ENCODE results near the gene LOXL3. TPM values are rescaled to one million over a fixed set of nuclear protein-coding genes. Genes with fewer than 3 reads are reported as not detected.

Gene LOXL3
- total RNA-seq, 2 donors from 2014 or later, result 1.3 to 10.7 TPM

DNA sequence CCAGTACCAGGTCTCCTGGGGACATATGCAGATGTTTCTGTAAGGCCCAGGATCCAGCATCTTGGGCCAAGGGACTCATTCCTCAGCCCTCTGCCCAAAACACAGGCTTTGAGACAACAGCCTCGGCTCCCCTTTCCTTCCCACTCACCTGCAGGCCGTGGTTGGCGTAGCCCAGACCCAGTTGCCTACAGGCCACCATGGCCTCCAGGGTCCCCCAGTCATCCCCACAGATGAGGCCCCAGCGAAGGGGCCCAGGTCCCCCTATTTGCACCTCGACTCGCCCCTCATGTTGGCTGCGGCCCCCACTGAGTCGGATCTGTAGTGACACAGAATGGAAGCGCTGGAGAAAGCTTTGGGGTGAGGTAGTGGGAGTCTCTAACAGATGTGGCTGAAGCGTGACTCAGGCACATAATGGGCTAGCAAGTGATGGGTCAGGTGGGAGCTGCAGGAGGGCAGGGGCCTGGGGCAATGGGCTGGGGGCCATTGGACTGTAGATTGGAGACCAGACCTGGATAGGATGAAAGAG lies 18.2 kb downstream of the LOXL3 start:
- no peaks in the 10 kb centered on the region for H3K27me3 ChIP-seq (replicated peaks; ENCODE audit: insufficient read depth)
- DNase-seq (ENCODE audit: low spot score), result no peak
- TF ChIP-seq POLR2AphosphoS5 (IDR thresholded peaks at IDR 0.05) (no peak), POLR2A (IDR thresholded peaks at IDR 0.05) (no peak)
- TF ChIP-seq, protein P1, sequence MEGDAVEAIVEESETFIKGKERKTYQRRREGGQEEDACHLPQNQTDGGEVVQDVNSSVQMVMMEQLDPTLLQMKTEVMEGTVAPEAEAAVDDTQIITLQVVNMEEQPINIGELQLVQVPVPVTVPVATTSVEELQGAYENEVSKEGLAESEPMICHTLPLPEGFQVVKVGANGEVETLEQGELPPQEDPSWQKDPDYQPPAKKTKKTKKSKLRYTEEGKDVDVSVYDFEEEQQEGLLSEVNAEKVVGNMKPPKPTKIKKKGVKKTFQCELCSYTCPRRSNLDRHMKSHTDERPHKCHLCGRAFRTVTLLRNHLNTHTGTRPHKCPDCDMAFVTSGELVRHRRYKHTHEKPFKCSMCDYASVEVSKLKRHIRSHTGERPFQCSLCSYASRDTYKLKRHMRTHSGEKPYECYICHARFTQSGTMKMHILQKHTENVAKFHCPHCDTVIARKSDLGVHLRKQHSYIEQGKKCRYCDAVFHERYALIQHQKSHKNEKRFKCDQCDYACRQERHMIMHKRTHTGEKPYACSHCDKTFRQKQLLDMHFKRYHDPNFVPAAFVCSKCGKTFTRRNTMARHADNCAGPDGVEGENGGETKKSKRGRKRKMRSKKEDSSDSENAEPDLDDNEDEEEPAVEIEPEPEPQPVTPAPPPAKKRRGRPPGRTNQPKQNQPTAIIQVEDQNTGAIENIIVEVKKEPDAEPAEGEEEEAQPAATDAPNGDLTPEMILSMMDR (IDR thresholded peaks at IDR 0.05), result no peak
- H3K4me1 ChIP-seq (replicated peaks), result no peaks in the 10 kb centered on the region
- intact Hi-C loops (cut with DNase I), result no loop called here
- no peaks in the 10 kb centered on the region for H3K36me3 ChIP-seq
- no peak overlapping the region for H3K4me3 ChIP-seq
- no peak overlapping the region for H3K27ac ChIP-seq
- WGBS, result 89% methylated on average over 10 of the region's 10 CpGs
- H3K9me3 ChIP-seq, result no peaks in the 10 kb centered on the region

DNA sequence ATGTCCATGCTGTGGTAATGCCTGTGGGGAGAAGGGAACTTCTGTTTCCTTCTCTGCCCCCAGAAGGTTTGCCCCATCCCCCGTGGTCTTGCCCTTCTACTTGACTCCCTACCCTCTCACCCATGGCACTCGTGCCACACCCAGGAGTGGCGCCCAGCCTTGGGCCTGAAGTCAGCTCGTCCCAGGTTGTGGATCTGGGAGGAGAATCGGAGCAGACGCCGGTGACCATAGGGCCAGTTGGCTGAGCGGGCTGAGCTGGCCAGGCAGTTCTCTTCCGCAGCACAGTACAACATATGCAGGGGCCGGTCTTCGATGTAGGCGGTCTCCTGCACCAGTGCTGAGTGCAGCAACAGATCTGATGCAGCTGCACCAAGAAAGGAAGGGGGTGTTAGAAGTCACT lies 19.3 kb downstream of the LOXL3 start:
- H3K27ac ChIP-seq, result no peak overlapping the region
- DNase-seq (ENCODE audit: low spot score), result no peak
- no peaks in the 10 kb centered on the region for H3K4me1 ChIP-seq (replicated peaks)
- H3K36me3 ChIP-seq, result no peaks in the 10 kb centered on the region
- no peak overlapping the region for H3K4me3 ChIP-seq
- H3K27me3 ChIP-seq (replicated peaks; ENCODE audit: insufficient read depth), result no peaks in the 10 kb centered on the region
- WGBS, result 77% methylated on average over 12 of the region's 12 CpGs
- no peaks in the 10 kb centered on the region for H3K9me3 ChIP-seq
- TF ChIP-seq POLR2A (IDR thresholded peaks at IDR 0.05) (no peak), POLR2AphosphoS5 (IDR thresholded peaks at IDR 0.05) (no peak)
- TF ChIP-seq, protein P1 (IDR thresholded peaks at IDR 0.05), result no peak
- intact Hi-C loops (cut with DNase I), result no loop called here

DNA sequence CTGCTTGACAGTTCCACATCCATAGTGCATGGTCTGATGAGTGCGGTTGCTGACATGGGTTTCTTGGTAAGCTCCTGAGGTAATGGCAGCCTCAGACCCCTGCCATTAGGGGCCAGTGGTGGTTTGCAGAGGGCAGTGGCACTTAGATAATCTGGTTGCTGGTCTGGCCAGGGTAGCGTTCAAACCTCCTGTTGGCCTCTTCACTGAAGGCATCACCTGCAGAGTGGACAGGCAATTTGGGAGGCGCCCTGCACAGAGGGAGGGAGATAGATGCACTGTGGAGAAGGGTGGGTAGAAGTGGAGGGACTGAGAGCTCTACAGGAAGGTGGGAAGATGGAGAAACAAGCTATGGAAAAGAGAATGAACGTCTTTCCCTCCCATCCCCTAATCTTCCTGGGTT lies 20.3 kb downstream of the LOXL3 start:
- 87% methylated on average over 4 of the region's 4 CpGs for WGBS
- TF ChIP-seq POLR2A (IDR thresholded peaks at IDR 0.05), result no peak
- TF ChIP-seq, protein P1 (IDR thresholded peaks at IDR 0.05), result no peak
- TF ChIP-seq POLR2AphosphoS5 (IDR thresholded peaks at IDR 0.05), result no peak
- intact Hi-C loops (cut with DNase I), result no loop called here
- Histone ChIP-seq H3K4me3 (no peak overlapping the region), H3K36me3 (no peaks in the 10 kb centered on the region), H3K27ac (no peak overlapping the region), H3K4me1 (replicated peaks) (peaks cover 5% of the 10 kb centered on the region), H3K27me3 (replicated peaks; ENCODE audit: insufficient read depth) (no peaks in the 10 kb centered on the region), H3K9me3 (no peaks in the 10 kb centered on the region)
- no peak for DNase-seq (ENCODE audit: low spot score)

DNA sequence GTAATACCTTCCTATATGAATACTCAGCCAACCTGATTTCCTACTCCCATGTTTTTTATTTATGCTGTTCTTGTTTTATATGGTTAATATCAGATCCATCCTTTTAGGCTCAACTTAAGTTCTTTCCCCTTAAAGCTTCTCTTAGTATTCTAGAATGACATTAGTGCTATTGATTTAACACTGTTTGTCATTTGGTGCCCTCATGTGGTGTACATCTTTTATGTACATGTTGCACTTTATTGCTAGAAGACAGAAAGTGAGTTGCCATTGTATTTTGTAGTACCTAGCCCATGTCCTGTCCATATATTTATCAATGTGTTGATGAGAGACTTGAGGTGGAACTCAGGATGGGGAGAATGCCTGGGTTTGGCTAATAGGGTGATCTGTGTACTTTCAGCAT lies 21.5 kb downstream of the LOXL3 start:
- Histone ChIP-seq H3K36me3 (no peaks in the 10 kb centered on the region), H3K27ac (no peak overlapping the region), H3K4me1 (replicated peaks) (peaks cover 7% of the 10 kb centered on the region), H3K4me3 (no peak overlapping the region), H3K27me3 (replicated peaks; ENCODE audit: insufficient read depth) (no peaks in the 10 kb centered on the region), H3K9me3 (no peaks in the 10 kb centered on the region)
- TF ChIP-seq, protein P1 (IDR thresholded peaks at IDR 0.05), result peak in 2 of 4 experiments; percentile 31
- TF ChIP-seq POLR2A (IDR thresholded peaks at IDR 0.05), result no peak
- intact Hi-C loops (cut with DNase I), result no loop called here
- no peak for DNase-seq (ENCODE audit: low spot score)

DNA sequence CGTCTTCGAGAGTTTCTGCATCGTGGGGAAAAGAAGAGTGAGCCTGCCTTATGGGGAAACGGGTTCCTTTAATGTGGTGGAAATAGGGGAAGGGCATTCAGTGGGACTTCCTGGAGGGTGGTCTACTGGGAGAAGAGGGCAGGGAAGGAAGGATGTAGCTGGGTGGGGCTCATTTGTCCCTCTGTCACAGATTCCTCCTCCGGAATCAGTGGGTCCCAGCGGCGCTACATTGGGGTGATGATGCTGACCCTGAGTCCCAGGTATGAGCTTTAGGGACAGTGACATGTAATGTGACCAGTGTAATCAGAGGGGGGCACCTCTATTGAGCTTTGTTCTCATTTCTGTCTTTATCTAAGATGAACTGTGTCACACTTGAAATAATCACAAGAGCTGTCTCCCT lies 22.1 kb downstream of the LOXL3 start:
- H3K4me3 ChIP-seq, result no peak overlapping the region
- no peak for DNase-seq (ENCODE audit: low spot score)
- no peaks in the 10 kb centered on the region for H3K27me3 ChIP-seq (replicated peaks; ENCODE audit: insufficient read depth)
- H3K9me3 ChIP-seq, result no peaks in the 10 kb centered on the region
- H3K4me1 ChIP-seq (replicated peaks), result peaks cover 7% of the 10 kb centered on the region
- WGBS, result 90% methylated on average over 7 of the region's 7 CpGs
- H3K27ac ChIP-seq, result no peak overlapping the region
- H3K36me3 ChIP-seq, result peaks cover 0 to 3% of the 10 kb centered on the region in 2 donors
- intact Hi-C loops (cut with DNase I), result no loop called here
- TF ChIP-seq, protein P1 (IDR thresholded peaks at IDR 0.05), result no peak
- no peak for TF ChIP-seq POLR2A (IDR thresholded peaks at IDR 0.05)
- no peak for TF ChIP-seq POLR2AphosphoS5 (IDR thresholded peaks at IDR 0.05)

Data from prostate gland (tissue), 2 donors.